Lower leg skin (tissue), 3 donors: ENCODE results near the gene KRT78.

Experiments used
- CTCF ChIP-seq, 3 donors: fragments of 450-650 bp; IDR thresholded peaks; one replicate each; pipeline ENCODE4 v1.5.1; 2016; ENCODE audit warnings: antibody characterized with exemption in 3 of 3, mild to moderate bottlenecking in 3 of 3, moderate library complexity in 2 of 3
- POLR2A ChIP-seq, 2 donors: fragments of 450-650 bp; IDR thresholded peaks; one replicate each; pipeline ENCODE4 v1.6.1; 2016 to 2017; ENCODE audit warnings: antibody characterized with exemption in 2 of 2, mild to moderate bottlenecking in 1 of 2, moderate library complexity in 1 of 2

- TF ChIP-seq CTCF (IDR thresholded peaks at IDR 0.05) (no peak), POLR2A (IDR thresholded peaks at IDR 0.05) (no peak)
Measured at GRCh38 chr12:52805000-52805399, 43.8 kb downstream of the KRT78 start.
